ENCODE results near the gene CALN1.
A peak's percentile ranks its signal among the peaks of the same experiment; 100 is the strongest.

CALN1 gene

DNA sequence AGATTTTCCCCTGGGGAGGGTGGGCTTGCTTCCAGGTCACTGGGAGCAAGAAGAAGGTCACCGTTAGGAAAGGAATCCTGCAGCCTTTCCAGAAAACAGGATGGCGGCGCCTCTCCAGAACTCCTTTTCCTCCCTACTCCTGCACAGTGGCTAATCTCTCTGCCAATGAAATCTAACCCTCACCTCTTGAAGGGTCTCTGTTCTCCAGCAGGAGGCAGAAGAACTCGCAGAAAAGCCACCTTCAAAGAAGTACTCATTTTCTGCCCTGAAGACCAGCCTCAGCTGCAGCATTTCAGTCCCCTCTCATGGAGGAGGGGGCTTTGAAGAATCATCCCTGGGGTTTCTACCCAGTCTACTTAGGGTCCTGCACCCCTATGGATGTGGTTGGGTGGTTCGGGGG lies 626.9 kb downstream of the CALN1 start:
- DNase-seq (ENCODE audit: low spot score): no peak

DNA sequence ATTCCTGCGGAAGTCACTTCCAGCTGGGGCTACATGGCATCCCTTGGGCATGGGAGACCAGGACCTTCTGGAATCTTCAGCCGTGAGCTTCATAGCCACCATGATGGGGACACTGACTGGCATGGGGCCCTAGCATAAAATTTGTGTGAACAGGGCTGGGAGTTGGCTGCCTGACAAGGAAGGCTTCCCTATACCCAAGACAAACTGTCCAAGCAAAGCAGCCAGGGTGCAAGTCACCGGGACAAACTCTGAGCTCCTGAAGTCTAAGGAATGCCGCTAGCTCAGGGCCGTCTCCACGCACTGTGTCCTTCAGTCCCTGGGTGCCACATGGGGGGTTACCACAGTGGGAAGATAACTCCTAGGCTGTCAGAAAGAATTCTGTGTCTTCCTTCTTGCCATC lies 627.4 kb downstream of the CALN1 start:
- DNase-seq (ENCODE audit: low spot score): no peak

DNA sequence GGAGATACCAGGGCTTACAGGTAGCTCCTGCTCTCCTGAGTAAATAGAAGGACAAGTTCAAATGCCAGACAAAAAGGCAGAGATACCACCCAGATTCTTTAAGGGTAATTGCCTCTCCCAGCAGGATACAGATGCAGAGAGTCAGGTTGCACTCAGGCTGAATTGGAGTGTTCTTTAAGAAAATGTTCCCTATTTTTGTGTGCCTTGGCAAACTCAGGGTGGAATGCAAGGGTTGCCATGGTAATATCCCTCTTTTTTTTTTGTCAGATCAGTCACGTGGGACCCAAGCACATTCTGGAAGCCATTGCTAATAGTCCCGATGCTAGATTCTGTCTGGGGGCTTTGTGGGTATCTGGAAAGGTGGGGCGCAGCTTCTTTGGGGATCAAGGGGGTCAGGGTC lies 628.0 kb downstream of the CALN1 start:
- no peak for DNase-seq (ENCODE audit: low spot score)

DNA sequence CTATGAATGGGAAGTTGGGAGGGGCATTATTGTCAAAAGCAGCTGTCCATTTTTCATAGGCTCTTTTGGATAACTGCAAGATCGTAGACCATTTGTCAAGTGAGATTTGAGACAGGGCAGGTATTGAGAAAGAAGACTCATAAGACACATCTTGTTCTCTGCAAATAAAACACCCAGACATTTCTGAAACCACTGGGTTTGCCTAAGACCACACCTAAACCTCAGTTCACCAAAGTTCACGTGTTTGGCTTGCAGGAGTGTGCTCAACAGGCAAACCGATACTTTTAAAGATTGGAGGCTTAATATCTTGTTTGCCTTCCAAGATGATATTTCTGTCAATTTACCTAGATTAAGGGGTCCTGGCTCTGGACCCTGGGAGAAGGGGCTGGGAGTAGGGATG lies 628.4 kb downstream of the CALN1 start:
- DNase-seq (ENCODE audit: low spot score): no peak

DNA sequence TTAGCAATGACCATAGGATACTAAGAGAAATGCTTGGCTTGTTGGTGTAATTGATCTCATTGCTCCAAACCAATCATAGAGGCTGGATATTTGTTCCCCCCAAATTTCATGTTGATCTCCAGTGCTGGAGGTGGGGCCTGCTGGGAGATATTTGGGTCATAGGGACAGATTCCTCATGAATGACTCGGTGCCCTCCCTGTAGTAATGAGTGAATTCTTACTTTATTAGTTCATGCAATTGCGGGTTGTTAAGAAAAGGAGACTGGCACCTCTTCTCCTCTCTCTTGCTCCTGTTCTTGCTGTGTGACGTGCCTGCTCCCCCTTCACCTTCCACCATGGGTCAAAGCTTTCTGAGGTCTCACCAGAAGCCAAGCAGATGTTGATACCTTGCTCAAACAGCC lies 630.1 kb downstream of the CALN1 start:
- DNase-seq (ENCODE audit: low spot score): no peak

DNA sequence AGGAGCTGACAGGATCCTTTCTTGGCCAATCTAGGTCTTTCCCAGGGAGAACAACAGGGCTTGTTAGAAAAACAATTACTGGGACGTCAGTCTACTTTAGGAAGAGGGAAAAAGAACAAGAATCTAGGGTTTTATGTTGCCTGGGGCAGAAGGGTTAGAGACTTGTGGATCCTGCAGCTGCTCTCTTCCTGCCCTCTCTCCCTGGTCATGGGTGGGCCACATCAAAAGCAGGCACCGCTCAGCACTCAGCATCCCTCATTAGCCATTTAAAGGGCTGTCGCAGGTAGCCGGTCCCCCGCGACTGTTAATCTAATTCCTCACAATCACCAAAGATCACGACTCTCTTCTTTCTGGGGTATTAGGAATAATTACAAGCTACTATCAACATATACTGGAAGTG lies 631.9 kb downstream of the CALN1 start:
- DNase-seq (ENCODE audit: low spot score): no peak

DNA sequence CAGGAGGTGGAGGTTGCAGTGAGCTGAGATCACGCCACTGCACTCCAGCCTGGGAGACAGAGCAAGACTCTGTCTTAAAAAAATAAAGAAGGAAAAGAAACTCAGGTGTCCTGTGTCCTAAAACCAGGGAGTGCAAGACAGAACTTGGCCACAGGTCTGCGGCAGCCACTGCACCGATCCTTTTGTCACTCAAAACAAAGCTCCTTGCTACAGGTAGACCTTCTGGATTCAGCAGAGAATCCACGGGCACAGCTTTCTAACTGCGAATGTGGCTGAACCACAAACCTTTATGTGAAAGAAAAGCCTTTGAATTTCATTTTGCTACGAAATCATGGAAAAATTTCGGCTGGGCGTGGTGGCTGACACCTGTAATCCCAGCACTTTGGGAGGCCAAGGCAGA lies 634.9 kb downstream of the CALN1 start:
- no peak for DNase-seq (ENCODE audit: low spot score)

DNA sequence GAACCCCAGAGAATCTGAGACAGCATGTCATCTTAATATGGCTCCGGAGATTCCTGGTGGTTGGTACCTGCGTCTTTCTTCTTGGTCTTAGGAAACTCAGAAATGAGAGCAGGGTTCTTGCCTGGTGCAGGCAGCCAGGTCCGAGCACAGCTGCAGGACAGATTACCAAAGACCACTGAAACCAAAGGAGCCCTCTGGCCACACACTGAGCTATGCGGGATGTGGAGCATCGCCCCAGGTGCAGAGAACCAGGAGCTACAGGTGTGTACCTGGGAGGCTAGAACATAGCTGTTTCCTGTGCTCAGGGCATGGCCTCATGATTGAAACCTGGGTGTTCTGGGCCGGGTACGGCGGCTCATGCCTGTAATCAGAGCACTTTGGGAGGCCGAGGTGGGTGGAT lies 635.4 kb downstream of the CALN1 start:
- DNase-seq (ENCODE audit: low spot score): no peak

DNA sequence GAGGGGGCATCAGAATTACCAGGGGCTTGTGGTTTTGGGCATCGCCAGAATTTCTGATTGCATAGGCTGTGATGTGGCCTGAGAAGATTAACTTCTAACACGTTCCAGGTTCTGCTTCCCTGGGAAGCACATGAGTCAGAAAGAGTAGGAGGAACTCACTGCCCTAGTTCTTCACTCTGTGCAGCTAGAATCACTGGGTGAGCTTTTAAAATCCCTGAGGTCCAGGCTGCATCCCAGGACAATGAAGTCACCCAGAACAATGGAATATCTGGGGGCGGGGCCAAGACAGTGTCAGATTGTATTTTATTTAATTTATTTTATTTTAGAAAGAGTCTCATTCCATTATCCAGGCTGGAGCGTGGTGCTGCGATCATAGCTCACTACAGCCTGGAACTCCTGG lies 636.5 kb downstream of the CALN1 start:
- DNase-seq (ENCODE audit: low spot score): no peak

DNA sequence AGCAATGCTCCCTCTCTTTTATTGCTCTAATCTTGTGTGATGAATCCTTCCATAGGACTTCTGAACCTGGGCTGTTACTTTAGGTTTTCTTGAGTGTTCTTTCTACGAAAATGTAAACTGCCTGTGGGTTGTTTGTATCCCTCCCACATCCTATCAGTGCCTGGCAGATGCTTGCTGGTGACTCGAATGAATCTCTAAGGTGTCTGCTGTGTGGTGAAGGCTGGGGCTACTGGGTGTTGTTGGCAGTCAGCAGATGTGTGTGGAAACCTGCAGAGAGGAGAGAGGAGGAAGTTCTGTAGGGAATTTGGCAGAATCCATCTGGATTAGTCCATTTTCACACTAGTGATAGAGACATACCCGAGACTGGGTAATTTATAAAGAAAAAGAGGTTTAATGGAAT lies 639.4 kb downstream of the CALN1 start:
- no peak for DNase-seq (ENCODE audit: low spot score)

DNA sequence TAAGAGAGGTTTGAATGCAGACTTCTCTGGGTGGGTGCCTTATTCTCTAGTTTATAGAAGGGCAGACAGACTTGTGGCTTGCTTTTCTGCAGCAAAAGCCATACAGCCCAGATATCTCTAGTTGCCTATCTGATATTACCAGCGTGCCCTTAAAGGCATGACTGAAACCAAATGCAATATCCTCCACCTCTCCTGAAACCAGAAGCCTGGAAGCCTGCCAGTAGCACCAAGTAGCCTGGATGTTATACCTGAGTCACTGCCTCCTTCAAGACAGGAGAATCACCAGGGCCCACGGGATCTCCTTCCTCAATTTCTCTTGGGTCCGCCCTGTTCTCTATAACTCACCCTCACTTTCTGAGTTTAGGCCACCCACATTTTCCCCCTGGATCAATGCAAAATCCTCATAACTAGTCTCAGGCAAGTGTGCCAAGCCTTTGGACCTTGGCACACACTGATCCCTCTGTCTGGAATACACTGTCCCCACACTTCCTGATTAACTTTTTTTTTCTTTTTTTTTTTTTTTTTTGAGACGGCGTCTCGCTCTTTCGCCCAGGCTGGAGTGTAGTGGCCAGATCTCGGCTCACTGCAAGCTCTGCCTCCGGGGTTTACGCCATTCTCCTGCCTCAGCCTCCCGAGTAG lies 641.8 kb downstream of the CALN1 start:
- DNase-seq (ENCODE audit: low spot score): no peak

DNA sequence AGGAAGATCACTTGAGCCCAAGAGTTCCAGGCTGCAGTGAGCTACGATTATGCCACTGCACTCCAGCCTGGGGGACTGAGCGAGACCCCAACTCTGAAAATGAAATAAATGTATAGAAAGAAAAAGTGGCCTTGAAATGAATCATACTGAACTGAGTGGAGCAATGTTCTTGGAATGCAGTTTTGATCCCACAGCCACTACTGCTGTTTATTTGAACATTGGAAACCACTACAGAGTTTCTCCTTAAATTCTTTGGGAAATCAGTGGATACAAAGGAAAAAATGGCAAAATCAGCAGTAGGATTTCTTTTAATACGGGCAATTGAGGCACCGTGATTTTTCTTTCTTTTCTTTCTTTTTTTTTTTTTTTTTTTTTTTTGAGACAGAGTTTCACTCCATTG lies 642.8 kb downstream of the CALN1 start:
- DNase-seq (ENCODE audit: low spot score): no peak

DNA sequence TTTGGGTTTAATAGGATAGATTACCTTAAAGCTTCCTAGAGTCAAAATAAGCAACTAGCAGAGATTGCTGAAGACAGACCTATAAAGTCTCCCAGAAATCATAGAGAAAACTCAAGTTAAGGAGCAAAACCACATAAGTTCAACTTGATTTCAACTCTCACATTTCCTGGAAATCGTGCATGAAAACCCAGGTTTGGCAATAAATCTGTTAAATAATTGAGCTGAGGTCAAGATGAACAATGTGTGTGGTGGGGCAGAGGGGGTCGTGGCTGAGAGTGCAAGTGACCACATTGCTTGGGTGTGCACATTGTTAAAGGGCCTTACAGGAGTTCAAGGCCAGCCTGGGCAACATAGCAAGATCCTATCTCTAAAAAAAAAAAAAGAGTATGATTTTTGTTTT lies 643.7 kb downstream of the CALN1 start:
- DNase-seq (ENCODE audit: low spot score): no peak

DNA sequence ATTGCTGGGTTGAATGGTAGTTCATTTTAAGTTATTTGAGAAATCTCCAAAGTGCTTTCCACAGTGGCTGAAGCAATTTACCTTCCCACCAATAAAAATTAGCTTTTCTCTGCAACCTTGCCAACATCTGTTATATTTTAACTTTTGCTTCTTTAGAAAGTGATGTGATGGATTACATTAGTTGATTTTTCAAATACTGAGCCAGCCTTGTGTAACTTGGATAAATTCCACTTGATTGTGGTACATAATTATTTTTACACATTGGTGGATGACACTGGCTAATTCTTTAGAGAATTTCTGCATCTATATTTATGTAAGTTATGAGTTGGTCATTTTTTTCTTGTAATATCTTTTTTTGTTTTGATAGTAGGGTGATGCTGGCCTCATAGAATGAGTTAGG lies 646.1 kb downstream of the CALN1 start:
- no peak for DNase-seq (ENCODE audit: low spot score)

DNA sequence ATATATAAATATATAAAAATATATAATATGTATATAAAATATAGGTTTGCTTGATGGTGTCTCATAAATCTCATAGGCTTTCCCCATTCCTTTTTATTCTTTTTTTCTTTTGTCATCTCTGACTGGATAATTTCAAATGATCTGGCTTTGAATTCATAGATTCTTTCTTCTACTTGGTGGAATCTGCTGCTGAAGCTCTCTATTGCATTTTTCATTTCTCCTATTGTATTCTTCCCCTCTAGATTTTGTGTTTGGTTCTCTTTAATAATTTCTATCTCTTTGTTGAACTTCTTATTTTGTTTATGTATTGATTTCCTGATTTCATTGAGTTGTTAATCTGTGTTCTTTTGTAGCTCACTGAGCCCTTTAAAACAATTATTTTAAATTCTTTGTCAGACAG lies 650.8 kb downstream of the CALN1 start:
- no peak for DNase-seq (ENCODE audit: low spot score)

DNA sequence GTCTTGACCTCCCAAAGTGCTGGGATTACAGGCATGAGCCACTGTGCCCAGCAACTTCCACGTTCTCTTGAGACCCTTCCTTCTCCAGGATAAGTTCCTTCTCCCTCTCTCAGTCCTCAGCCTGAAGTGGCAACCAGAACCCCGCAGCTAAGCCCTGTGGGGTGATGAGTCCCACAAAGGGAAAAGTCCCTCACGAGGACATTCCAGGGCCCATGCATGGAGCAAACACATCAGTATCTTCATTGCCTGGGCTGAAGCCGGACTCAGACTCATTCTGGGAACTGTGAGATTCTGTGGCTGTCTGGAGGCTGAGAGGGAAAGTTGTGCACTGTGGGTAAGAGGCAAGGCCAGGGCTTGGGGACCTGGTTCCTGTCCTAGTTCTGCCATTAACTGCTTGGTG lies 657.3 kb downstream of the CALN1 start:
- no peak for DNase-seq (ENCODE audit: low spot score)

DNA sequence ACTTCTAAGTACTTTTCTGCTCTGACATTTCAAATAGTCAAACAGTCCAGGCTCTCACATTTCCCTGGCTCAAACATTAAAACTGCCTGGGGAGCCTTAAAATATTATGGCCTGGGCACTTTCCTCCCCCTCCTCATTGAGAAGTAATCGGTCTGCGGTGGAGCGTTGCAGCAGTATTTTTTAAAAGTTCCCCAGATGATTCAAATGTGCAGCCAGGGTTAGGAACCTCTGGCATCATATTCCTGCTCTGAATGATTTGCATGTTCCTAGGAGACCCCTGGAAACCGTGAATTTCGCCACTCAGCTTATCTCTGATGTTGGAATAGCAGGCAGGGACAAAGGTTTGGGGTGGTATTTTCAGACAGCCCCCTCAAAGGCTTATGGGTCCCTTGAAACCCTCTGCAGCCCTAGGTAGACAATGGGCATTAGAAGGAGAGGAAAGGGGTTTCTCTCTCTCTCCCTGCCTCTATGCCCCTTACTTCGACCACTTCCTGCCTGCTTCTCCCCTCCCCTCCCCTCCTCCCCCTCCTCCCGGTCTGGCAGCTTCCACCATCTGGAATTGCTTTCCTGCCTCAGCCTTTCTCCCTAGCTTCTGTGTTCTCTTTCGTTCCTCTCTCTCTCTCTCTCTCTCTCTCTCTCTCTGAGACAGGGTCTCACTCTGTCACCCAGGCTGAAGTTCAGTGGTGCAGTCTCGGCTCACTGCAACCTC lies 658.0 kb downstream of the CALN1 start:
- DNase-seq (ENCODE audit: low spot score): no peak

DNA sequence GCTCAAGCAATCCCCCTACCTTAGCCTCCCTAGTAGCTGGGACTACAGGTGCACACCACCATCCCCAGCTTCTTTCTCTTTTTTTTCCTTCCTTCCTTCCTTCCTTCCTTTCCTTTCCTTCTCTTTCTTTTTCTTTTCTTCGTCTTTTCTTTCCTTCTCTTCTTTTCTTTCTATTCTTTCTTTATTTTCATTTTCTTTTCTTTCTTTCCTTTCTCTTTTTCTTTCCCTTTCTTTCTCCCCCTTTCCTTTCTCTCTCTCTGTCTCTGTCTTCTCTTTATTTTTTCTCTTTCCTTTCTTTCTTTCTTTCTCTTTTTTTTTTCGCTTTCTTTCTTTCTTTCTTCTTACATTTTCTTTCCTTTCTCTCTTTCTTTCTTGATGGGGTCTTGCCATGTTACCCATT lies 658.9 kb downstream of the CALN1 start:
- DNase-seq (ENCODE audit: low spot score): no peak

DNA sequence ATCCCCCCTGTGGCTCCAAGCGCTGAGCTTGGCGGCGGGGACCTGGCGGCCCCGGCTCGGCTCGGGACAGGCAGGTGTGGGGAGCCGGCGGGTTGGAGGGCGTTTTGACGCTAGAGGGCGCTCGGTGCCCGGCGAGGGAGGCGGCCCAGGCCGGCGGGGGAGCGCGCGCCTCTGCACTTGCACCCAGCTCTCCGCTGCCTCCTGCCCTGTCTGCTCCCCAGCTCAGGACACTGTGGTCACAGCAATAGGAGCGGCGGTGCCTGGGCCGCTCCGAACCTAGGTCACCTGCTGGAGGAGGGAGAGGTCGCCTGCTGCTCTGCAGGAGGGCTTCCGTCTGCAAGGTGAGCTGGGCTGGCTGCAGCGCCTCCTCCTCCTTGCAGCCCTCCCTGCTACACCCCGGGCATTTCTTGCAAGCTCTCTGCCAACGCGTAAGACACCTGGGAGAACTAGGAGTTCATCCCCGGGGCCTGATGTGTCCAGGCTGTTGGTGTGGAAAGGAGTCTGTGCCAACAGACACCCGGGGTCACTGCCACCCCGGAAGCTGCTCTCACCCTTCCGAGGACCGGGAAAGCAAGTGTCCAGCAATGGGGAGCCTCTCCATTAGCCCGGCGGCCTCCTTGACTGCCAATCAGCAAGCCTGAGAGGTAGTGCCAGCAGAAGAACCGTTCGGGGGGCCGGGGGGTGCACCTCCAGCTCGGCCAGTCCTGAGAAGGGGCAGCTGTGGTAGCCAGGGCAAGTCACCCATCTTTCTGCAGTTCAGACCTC lies 659.8 kb downstream of the CALN1 start:
- peak; percentile 26 for DNase-seq (ENCODE audit: low spot score)

DNA sequence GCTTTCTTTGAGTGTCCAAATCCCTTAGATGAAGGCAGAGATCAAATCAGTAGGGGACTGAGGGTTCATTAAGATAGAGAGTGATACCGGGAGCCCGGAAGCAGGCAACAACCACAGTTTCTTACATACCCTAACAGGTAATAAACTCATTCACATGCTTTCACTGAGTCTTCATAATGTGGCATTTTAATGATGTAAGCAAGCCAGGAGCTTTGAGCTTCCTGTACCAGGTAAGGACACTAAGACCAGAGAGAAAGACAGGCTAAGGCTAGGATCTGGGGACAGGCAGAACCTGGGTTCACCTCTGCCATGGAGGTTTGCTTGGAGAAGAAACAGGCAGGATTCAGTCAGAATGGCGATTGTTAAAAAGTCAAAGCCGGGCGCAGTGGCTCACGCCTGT lies 661.8 kb downstream of the CALN1 start:
- DNase-seq (ENCODE audit: low spot score): no peak

DNA sequence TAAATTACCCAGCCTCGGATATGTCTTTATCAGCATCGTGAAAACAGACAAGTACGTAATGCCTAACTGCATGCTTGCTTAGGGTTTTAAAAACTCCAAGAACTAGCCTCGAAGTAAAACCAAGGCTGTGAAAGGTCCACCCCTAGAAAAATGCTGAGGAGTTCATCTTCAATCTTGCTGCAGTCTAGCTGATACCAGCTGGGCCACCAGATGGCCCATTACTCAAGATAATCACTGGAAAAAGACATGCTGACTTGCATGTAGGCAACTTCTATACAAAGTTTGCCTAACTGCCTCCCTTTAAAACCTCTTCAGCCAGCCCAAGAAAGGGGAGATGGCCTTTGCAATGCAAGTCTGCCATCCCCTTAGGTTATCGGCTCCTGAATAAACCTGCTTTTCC lies 666.1 kb downstream of the CALN1 start:
- no peak for DNase-seq (ENCODE audit: low spot score)

DNA sequence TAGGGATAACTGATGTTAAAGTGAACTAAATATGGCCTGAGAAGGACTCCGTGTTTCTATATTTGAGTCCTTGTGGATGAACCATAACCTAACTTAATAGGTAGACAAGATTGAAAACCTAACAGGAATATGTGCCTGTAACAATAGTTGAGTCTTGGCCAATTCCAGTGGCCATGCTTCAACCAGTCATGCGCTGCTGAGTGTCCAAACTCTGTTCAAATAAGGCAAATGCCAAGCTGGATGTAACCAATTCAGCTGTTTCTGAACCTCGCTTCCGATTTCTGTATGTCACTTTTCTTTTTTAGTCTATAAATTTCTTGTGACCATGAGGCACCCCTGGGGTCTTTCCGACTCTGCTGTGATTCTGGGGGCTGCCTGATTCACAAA lies 672.0 kb downstream of the CALN1 start:
- no peak for DNase-seq (ENCODE audit: low spot score)

DNA sequence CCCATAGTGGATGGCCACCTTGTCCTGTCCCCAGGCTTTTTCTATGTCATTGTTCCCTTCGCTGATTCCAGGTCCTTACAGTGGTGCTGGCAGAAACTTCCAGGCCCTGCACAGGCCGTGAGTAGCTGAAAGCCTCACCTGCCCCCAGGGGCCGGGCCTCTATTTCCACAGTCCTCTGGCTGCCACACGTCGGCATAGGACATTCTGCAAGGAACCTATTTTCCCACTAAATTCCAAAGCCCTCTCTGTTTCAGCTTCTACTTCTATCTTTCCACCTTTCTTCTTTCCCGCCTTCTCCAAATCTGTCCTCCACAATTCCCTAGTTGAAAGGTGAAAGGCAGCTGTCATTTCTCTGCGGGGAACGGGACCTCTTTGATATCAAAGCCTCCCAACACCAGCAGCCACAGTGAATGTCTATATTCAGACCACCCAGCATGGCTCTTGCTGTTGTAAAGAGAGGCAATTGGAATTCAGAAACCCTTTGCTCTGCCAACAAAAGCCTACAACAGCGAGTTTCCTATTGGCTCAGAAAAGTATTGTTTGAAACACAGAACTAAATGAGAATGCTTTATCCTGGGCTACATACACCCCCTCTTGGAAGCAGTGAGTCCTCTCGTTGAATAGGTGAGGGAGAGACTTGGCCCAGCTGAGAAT lies 672.5 kb downstream of the CALN1 start:
- DNase-seq (ENCODE audit: low spot score): no peak

Data from globus pallidus (tissue), 1 donor.